ENCODE data around the gene NEK7. TPM values are rescaled to one million over a fixed set of nuclear protein-coding genes. Genes with fewer than 3 reads are reported as not detected.

NEK7 gene
- polyA plus RNA-seq, 1 donor from 2014 or later: 3.3 TPM

DNA sequence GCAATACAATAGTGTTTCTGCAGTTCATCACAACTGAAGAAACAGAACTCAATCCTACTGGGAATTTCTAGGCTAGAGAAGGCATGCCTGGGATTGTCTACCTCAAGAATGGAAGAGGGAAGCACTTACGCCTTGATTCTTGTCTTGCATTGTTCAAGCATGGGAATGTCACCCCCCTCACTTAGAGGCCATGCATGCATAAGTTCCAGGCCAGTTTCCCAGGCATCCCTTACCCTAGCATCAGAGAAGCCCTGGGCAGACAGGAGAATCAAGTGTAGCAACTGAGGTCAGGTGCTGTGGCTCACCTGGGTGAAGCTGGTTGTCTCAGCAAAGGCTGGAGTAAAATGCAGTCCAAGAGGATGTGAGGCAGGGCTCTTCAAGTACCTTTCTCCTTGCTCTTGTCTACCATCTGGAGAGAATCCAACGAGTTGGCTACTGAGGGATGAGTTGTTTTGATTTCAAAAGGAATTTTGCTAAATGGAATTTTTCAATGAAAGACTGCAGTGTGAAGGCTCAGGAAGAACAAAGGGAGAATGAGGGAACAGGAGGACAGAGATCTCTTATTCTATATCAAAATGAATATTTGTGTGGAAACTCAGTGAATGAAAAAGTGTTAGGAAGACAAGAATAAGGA, 174.3 kb downstream of the NEK7 start:
- Histone ChIP-seq H3K4me2 (ENCODE audit: low read length) (no peak overlapping the region), H4K20me1 (ENCODE audit: insufficient read depth) (no peaks in the 10 kb centered on the region), H3K27me3 (ENCODE audit: insufficient read depth, low read depth, low read length) (no peaks in the 10 kb centered on the region), H3K36me3 (ENCODE audit: insufficient read depth, low read length) (no peaks in the 10 kb centered on the region), H3K9me2 (ENCODE audit: insufficient read depth, low read length) (no peaks in the 10 kb centered on the region), H3K9ac (ENCODE audit: low read length) (no peak overlapping the region), H3K27ac (ENCODE audit: low read length) (no peak overlapping the region), H2AFZ (ENCODE audit: low read depth, low read length) (no peak overlapping the region), H3F3A (ENCODE audit: insufficient read depth, low read length, poor library complexity, severe bottlenecking) (no peaks in the 10 kb centered on the region), H3K9me3 (ENCODE audit: low read length) (no peaks in the 10 kb centered on the region), H3K4me3 (ENCODE audit: low read length) (no peak overlapping the region), H3K79me2 (replicated peaks; ENCODE audit: insufficient read depth, low read length) (no peaks in the 10 kb centered on the region)
- TF ChIP-seq, protein P1, sequence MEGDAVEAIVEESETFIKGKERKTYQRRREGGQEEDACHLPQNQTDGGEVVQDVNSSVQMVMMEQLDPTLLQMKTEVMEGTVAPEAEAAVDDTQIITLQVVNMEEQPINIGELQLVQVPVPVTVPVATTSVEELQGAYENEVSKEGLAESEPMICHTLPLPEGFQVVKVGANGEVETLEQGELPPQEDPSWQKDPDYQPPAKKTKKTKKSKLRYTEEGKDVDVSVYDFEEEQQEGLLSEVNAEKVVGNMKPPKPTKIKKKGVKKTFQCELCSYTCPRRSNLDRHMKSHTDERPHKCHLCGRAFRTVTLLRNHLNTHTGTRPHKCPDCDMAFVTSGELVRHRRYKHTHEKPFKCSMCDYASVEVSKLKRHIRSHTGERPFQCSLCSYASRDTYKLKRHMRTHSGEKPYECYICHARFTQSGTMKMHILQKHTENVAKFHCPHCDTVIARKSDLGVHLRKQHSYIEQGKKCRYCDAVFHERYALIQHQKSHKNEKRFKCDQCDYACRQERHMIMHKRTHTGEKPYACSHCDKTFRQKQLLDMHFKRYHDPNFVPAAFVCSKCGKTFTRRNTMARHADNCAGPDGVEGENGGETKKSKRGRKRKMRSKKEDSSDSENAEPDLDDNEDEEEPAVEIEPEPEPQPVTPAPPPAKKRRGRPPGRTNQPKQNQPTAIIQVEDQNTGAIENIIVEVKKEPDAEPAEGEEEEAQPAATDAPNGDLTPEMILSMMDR (IDR thresholded peaks at IDR 0.05; ENCODE audit: poor library complexity, severe bottlenecking): no peak
- TF ChIP-seq EZH2 (IDR thresholded peaks at IDR 0.05; ENCODE audit: borderline replicate concordance, insufficient read depth, low read length, poor library complexity, severe bottlenecking): no peak
- no peak for TF ChIP-seq RAD21 (conservative IDR thresholded peaks at IDR 0.05)
- TF ChIP-seq SMC3 (conservative IDR thresholded peaks at IDR 0.05; ENCODE audit: poor library complexity): no peak
- no peak for TF ChIP-seq TAF1 (IDR thresholded peaks at IDR 0.05; ENCODE audit: low read depth)
- TF ChIP-seq EP300 (conservative IDR thresholded peaks at IDR 0.05; ENCODE audit: poor library complexity, severe bottlenecking): no peak
- no peak for TF ChIP-seq POLR2AphosphoS5 (IDR thresholded peaks at IDR 0.05)
- TF ChIP-seq, protein P2, sequence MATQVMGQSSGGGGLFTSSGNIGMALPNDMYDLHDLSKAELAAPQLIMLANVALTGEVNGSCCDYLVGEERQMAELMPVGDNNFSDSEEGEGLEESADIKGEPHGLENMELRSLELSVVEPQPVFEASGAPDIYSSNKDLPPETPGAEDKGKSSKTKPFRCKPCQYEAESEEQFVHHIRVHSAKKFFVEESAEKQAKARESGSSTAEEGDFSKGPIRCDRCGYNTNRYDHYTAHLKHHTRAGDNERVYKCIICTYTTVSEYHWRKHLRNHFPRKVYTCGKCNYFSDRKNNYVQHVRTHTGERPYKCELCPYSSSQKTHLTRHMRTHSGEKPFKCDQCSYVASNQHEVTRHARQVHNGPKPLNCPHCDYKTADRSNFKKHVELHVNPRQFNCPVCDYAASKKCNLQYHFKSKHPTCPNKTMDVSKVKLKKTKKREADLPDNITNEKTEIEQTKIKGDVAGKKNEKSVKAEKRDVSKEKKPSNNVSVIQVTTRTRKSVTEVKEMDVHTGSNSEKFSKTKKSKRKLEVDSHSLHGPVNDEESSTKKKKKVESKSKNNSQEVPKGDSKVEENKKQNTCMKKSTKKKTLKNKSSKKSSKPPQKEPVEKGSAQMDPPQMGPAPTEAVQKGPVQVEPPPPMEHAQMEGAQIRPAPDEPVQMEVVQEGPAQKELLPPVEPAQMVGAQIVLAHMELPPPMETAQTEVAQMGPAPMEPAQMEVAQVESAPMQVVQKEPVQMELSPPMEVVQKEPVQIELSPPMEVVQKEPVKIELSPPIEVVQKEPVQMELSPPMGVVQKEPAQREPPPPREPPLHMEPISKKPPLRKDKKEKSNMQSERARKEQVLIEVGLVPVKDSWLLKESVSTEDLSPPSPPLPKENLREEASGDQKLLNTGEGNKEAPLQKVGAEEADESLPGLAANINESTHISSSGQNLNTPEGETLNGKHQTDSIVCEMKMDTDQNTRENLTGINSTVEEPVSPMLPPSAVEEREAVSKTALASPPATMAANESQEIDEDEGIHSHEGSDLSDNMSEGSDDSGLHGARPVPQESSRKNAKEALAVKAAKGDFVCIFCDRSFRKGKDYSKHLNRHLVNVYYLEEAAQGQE (IDR thresholded peaks at IDR 0.05; ENCODE audit: borderline replicate concordance): no peak
- no peak for TF ChIP-seq MXI1 (conservative IDR thresholded peaks at IDR 0.05; ENCODE audit: poor library complexity, severe bottlenecking)

DNA sequence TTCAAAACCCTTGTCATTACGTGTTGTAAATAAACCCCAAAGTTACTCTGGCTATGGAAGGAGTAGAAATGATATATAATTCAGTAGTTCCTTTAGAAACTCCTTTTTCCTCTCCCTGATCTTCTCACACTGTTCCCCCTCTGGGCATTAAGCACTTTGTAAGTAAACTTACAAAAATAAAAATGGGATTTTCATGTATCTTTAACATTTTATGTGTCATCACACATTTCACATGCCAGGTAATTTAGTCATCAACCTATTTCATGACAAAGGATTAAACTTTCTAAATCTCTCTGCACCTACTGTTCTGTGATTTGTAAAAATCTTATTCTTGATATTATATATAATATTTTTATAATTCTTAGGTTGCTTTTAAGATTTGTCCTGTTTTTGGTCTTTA, 176.9 kb downstream of the NEK7 start:
- Histone ChIP-seq H3K9me3 (ENCODE audit: low read length) (no peaks in the 10 kb centered on the region), H3K9me2 (ENCODE audit: insufficient read depth, low read length) (no peaks in the 10 kb centered on the region), H3K4me3 (ENCODE audit: low read length) (no peak overlapping the region), H3K27ac (ENCODE audit: low read length) (no peak overlapping the region), H3K36me3 (ENCODE audit: insufficient read depth, low read length) (no peaks in the 10 kb centered on the region), H3K79me2 (replicated peaks; ENCODE audit: insufficient read depth, low read length) (no peaks in the 10 kb centered on the region), H3F3A (ENCODE audit: insufficient read depth, low read length, poor library complexity, severe bottlenecking) (no peaks in the 10 kb centered on the region), H2AFZ (ENCODE audit: low read depth, low read length) (no peak overlapping the region), H3K4me2 (ENCODE audit: low read length) (no peak overlapping the region), H3K9ac (ENCODE audit: low read length) (no peak overlapping the region), H4K20me1 (ENCODE audit: insufficient read depth) (no peaks in the 10 kb centered on the region), H3K27me3 (ENCODE audit: insufficient read depth, low read depth, low read length) (no peaks in the 10 kb centered on the region)
- TF ChIP-seq SMC3 (conservative IDR thresholded peaks at IDR 0.05; ENCODE audit: poor library complexity): no peak
- TF ChIP-seq MXI1 (conservative IDR thresholded peaks at IDR 0.05; ENCODE audit: poor library complexity, severe bottlenecking): no peak
- TF ChIP-seq, protein P2 (IDR thresholded peaks at IDR 0.05; ENCODE audit: borderline replicate concordance): no peak
- TF ChIP-seq, protein P1 (IDR thresholded peaks at IDR 0.05; ENCODE audit: poor library complexity, severe bottlenecking): no peak
- no peak for TF ChIP-seq TAF1 (IDR thresholded peaks at IDR 0.05; ENCODE audit: low read depth)
- no peak for TF ChIP-seq POLR2AphosphoS5 (IDR thresholded peaks at IDR 0.05)
- no peak for TF ChIP-seq RAD21 (conservative IDR thresholded peaks at IDR 0.05)
- TF ChIP-seq EP300 (conservative IDR thresholded peaks at IDR 0.05; ENCODE audit: poor library complexity, severe bottlenecking): no peak
- TF ChIP-seq EZH2 (IDR thresholded peaks at IDR 0.05; ENCODE audit: borderline replicate concordance, insufficient read depth, low read length, poor library complexity, severe bottlenecking): no peak

Data from neural cell (in vitro differentiated cells).